Tibial nerve (tissue), 4 donors: ENCODE measurements around the gene TLNRD1. TPM values are rescaled to one million over a fixed set of nuclear protein-coding genes. Genes with fewer than 3 reads are reported as not detected.

ENCODE experiments used
- DNase-seq, 2 donors: peaks; one replicate each; pipeline ENCODE4 v3.0.0-alpha.2; 2019; ENCODE audit warnings: low spot score in 2 of 2
- H3K27ac ChIP-seq, 4 donors: fragments of 200-600 bp; sonication (generic) in 3 of 4; one replicate each; pipeline ENCODE4 v1.5.1; 2017 to 2019; ENCODE audit warnings: mild to moderate bottlenecking in 1 of 4
- H3K27me3 ChIP-seq, 2 donors: fragments of 200-600 bp; sonication (generic) in 1 of 2; one replicate each; pipeline versions ENCODE4 v1.5.1 to v1.6.0; 2017 to 2019
- H3K36me3 ChIP-seq, 3 donors: fragments of 200-600 bp; sonication (generic); one replicate each; pipeline ENCODE4 v1.5.1; 2018 to 2019
- H3K4me1 ChIP-seq, 4 donors: fragments of 200-600 bp; sonication (generic) in 3 of 4; one replicate each; pipeline ENCODE4 v1.5.1; 2017 to 2019
- H3K4me3 ChIP-seq, 4 donors: fragments of 200-600 bp; sonication (generic) in 3 of 4; one replicate each; pipeline ENCODE4 v1.5.1; 2017 to 2019; ENCODE audit warnings: mild to moderate bottlenecking in 1 of 4, moderate library complexity in 1 of 4
- H3K9me3 ChIP-seq, 4 donors: fragments of 200-600 bp; sonication (generic) in 3 of 4; one replicate each; pipeline ENCODE4 v1.5.1; 2017 to 2019
- CTCF ChIP-seq, 5 experiments: fragments of 200-600 bp in 3 of 5; fragments of 450-650 bp in 2 of 5; sonication (generic) in 3 of 5; IDR thresholded peaks; one replicate each; pipeline ENCODE4 v1.5.1; 2016 to 2019; ENCODE audit warnings: antibody characterized with exemption in 5 of 5, mild to moderate bottlenecking in 3 of 5, moderate library complexity in 2 of 5
- EP300 ChIP-seq, 2 donors: sonication (generic); formaldehyde crosslinking; IDR thresholded peaks; one replicate each; pipeline ENCODE4 v1.6.1; 2017; ENCODE audit warnings: antibody characterized with exemption in 2 of 2, mild to moderate bottlenecking in 1 of 2
- POLR2A ChIP-seq, 2 donors: fragments of 450-650 bp; IDR thresholded peaks; one replicate each; pipeline ENCODE4 v1.6.1; 2017; ENCODE audit warnings: antibody characterized with exemption in 2 of 2, mild to moderate bottlenecking in 2 of 2, moderate library complexity in 2 of 2
- WGBS, 2 donors: methylation state at CpG; one replicate each; pipeline ENCODE4 v1.1.5; 2018; 5-methylcytosine and 5-hydroxymethylcytosine counted together
- small RNA-seq: library from RNA; depleted of rRNA; stranded (forward); fragments of <200 nt; gene quantifications from one replicate; pipeline ENCODE3, GENCODE V24; 2016
- total RNA-seq, 4 donors: library from RNA; depleted of rRNA; stranded (reverse); fragments of >200 nt; gene quantifications; one replicate each; pipeline ENCODE4 v1.1.0, GENCODE V29; 2016

TLNRD1 gene
- total RNA-seq, 4 donors from 2014 or later, result 18.8 to 46.5 (median 30.0) TPM

GRCh38 chr15:81053621-81054020 lies 52.9 kb downstream of the TLNRD1 start:
- Histone ChIP-seq H3K9me3 (no peaks in the 10 kb centered on the region), H3K36me3 (no peaks in the 10 kb centered on the region), H3K4me1 (peaks cover 0 to 7% (median 0%) of the 10 kb centered on the region in 4 donors), H3K27me3 (no peaks in the 10 kb centered on the region), H3K4me3 (no peak overlapping the region), H3K27ac (no peak overlapping the region)
- no peak for TF ChIP-seq POLR2A (IDR thresholded peaks at IDR 0.05)
- no peak for TF ChIP-seq CTCF (IDR thresholded peaks at IDR 0.05)
- TF ChIP-seq EP300 (IDR thresholded peaks at IDR 0.05), result no peak
- DNase-seq, result no peak

- DNase-seq, result no peak
- no peaks in the 10 kb centered on the region for H3K27me3 ChIP-seq
- no peak overlapping the region for H3K4me3 ChIP-seq
- 81 to 85% methylated on average over 2 of the region's 2 CpGs for WGBS, 2 donors
- no peaks in the 10 kb centered on the region for H3K9me3 ChIP-seq
- peaks cover 0 to 7% (median 0%) of the 10 kb centered on the region in 4 donors for H3K4me1 ChIP-seq
- H3K27ac ChIP-seq, result no peak overlapping the region
- TF ChIP-seq EP300 (IDR thresholded peaks at IDR 0.05) (no peak), CTCF (IDR thresholded peaks at IDR 0.05) (no peak), POLR2A (IDR thresholded peaks at IDR 0.05) (no peak)
- no peaks in the 10 kb centered on the region for H3K36me3 ChIP-seq
Observed at GRCh38 chr15:81054236-81054635, 53.5 kb downstream of the TLNRD1 start.

Small RNA genes lying within 50 kb of the gene (small RNA-seq; reads per million reads assigned to genes)
- gene MIR4514, result not detected

Other genes with a start within 250 kb of the TLNRD1 start
- gene CEMIP, start 221.6 kb upstream of the TLNRD1 start, total RNA-seq, result 1 to 10 TPM in 2 of 4 donors, under 1 TPM in 1, not detected in 1; 0.21 to 1.4 (median 1.2) TPM
- gene MESD, start 11.1 kb upstream of the TLNRD1 start, total RNA-seq, result 10 to 100 TPM; 21.2 to 43.8 (median 35.1) TPM
- under 1 TPM in 3 of 4 donors, not detected in 1; 0.39 to 0.90 (median 0.63) TPM for gene CFAP161, start 133.3 kb downstream of the TLNRD1 start, total RNA-seq
- gene IL16, start 196.0 kb downstream of the TLNRD1 start, total RNA-seq, result 10 to 100 TPM; 69.3 to 80.2 (median 75.1) TPM